Hepatocyte (in vitro differentiated cells): ENCODE measurements around the gene KRT6A.

ENCODE experiments used
- CTCF ChIP-seq: fragments of 200-600 bp; sonication (generic); IDR thresholded peaks from 2 replicates; pipeline ENCODE4 v1.5.1; 2016; ENCODE audit warnings: antibody characterized with exemption, mild to moderate bottlenecking; ENCODE audit not compliant: poor library complexity
- EZH2 ChIP-seq: fragments of 200-600 bp; sonication (generic); IDR thresholded peaks from 2 replicates; pipeline ENCODE4 v1.6.1; 2016; ENCODE audit warnings: antibody characterized with exemption, mild to moderate bottlenecking, borderline replicate concordance
- EZH2phosphoT487 ChIP-seq: fragments of 200-600 bp; sonication (generic); IDR thresholded peaks from one replicate; pipeline ENCODE4 v1.6.1; 2018; ENCODE audit warnings: antibody characterized with exemption, mild to moderate bottlenecking, low read depth, moderate library complexity; ENCODE audit not compliant: unreplicated experiment, severe bottlenecking

- TF ChIP-seq EZH2, result no peak
- TF ChIP-seq CTCF, result no peak
- no peak for TF ChIP-seq EZH2phosphoT487
Measured at GRCh38 chr12:52526511-52526951, 33.5 kb upstream of the KRT6A start.
